GM12878 (cell line): ENCODE measurements around the gene FGF11.

Experiments
- MEF2A ChIP-seq: IDR thresholded peaks from 2 replicates; pipeline ENCODE4 v1.6.1; 2011; ENCODE audit warnings: low read depth, mild to moderate bottlenecking, low read length, moderate library complexity; ENCODE audit not compliant: insufficient read depth
- SIN3A ChIP-seq: IDR thresholded peaks from 2 replicates; pipeline ENCODE4 v1.6.1; 2012; ENCODE audit warnings: low read depth, low read length, improper control_type of control experiment
- TARDBP ChIP-seq: IDR thresholded peaks from 2 replicates; pipeline ENCODE4 v1.6.1; 2016; ENCODE audit warnings: borderline replicate concordance
- TF ChIP-seq, protein P1 (sequence below), 3 experiments: IDR thresholded peaks in 2 of 3; conservative IDR thresholded peaks in 1 of 3; 2 replicates each; pipeline ENCODE4 v1.5.1; 2011; ENCODE audit warnings: low read depth in 3 of 3, low read length in 3 of 3, mild to moderate bottlenecking in 3 of 3, control low read depth in 2 of 3, moderate library complexity in 2 of 3, inconsistent platforms in 1 of 3, mixed read lengths in 1 of 3; ENCODE audit not compliant: control insufficient read depth in 2 of 3, insufficient read depth in 1 of 3; ENCODE audit errors: extremely low read depth in 1 of 3

DNA sequence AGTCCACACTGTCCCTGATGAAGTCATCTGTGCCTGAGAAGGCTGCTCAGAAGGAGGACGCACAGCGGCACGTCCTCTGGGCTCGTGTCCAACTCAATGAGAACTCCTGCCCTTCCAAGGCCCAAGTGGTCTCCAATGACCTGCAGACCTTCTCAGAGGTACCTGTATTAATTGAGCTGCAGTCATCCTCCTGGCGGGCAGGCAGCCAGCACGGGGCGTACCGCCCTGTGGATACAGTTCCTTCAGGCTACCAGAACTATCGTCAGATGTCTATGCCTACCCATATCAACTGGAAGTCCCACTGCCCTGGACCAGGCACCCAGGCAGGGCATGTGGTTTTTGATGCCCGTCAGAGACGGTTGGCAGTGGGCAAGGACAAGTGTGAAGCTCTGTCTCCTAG is 7.0 kb upstream of the FGF11 start:
- TF ChIP-seq TARDBP, result no peak
- TF ChIP-seq MEF2A, result no peak
- no peak for TF ChIP-seq SIN3A
- TF ChIP-seq, protein P1, sequence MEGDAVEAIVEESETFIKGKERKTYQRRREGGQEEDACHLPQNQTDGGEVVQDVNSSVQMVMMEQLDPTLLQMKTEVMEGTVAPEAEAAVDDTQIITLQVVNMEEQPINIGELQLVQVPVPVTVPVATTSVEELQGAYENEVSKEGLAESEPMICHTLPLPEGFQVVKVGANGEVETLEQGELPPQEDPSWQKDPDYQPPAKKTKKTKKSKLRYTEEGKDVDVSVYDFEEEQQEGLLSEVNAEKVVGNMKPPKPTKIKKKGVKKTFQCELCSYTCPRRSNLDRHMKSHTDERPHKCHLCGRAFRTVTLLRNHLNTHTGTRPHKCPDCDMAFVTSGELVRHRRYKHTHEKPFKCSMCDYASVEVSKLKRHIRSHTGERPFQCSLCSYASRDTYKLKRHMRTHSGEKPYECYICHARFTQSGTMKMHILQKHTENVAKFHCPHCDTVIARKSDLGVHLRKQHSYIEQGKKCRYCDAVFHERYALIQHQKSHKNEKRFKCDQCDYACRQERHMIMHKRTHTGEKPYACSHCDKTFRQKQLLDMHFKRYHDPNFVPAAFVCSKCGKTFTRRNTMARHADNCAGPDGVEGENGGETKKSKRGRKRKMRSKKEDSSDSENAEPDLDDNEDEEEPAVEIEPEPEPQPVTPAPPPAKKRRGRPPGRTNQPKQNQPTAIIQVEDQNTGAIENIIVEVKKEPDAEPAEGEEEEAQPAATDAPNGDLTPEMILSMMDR (IDR thresholded peaks at IDR 0.05 in 2 of 3, conservative IDR thresholded peaks at IDR 0.05 in 1 of 3; ENCODE audit: control insufficient read depth in 2 of 3, extremely low read depth in 1 of 3, insufficient read depth in 1 of 3, low read depth in 3 of 3, low read length in 3 of 3), result no peak
